ENCODE data around the gene MBTPS1.

DNA sequence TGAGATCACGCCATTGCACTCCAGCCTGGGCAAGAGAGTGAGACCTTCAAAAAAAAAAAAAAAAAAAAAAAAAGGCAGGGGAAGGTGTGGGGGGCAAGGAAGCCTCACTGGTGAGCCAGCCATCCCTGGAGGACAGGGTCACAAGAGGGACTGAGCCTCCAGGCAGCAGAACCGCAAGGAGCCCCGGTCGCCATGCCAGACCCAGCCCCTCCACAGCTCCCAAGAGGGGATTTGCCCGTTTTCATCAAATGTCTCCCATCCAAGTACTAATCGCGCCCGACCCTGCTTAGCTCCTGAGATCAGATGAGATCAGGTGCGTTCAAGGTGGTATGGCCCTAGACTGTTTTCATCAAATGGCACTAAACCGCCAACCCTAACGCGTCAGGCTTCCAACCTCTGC, 77.0 kb downstream of the MBTPS1 start:
- TF ChIP-seq POLR2A (IDR thresholded peaks at IDR 0.05) = no peak
- TF ChIP-seq, protein P1, sequence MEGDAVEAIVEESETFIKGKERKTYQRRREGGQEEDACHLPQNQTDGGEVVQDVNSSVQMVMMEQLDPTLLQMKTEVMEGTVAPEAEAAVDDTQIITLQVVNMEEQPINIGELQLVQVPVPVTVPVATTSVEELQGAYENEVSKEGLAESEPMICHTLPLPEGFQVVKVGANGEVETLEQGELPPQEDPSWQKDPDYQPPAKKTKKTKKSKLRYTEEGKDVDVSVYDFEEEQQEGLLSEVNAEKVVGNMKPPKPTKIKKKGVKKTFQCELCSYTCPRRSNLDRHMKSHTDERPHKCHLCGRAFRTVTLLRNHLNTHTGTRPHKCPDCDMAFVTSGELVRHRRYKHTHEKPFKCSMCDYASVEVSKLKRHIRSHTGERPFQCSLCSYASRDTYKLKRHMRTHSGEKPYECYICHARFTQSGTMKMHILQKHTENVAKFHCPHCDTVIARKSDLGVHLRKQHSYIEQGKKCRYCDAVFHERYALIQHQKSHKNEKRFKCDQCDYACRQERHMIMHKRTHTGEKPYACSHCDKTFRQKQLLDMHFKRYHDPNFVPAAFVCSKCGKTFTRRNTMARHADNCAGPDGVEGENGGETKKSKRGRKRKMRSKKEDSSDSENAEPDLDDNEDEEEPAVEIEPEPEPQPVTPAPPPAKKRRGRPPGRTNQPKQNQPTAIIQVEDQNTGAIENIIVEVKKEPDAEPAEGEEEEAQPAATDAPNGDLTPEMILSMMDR (IDR thresholded peaks at IDR 0.05) = no peak

Data from ovary (tissue), 3 donors.